ELF-1 (cell line): ENCODE data around the gene STK32B.
"Not testable (repeated sequence)": the region's sequence is repeated elsewhere in the genome, so short reads cannot be mapped to it uniquely, and the experiment has no call there.

ENCODE experiments used
- DNase-seq: peaks from one replicate; pipeline ENCODE4 v3.0.0-alpha.2; 2016; ENCODE audit warnings: low read depth, low spot score

Gene STK32B

GRCh38 chr4:5030221-5030620 is 21.1 kb upstream of the STK32B start:
- DNase-seq, result no peak

GRCh38 chr4:5030927-5031326 is 20.4 kb upstream of the STK32B start:
- no peak for DNase-seq

- no peak for DNase-seq
Measured at GRCh38 chr4:5032813-5033212, 18.5 kb upstream of the STK32B start.

- no peak for DNase-seq
Measured at GRCh38 chr4:5033281-5033841, 17.9 kb upstream of the STK32B start.

- no peak for DNase-seq
Measured at GRCh38 chr4:5034206-5034605, 17.1 kb upstream of the STK32B start.

- DNase-seq, result no peak
Measured at GRCh38 chr4:5036239-5036638, 15.0 kb upstream of the STK32B start.

- DNase-seq, result no peak
Measured at GRCh38 chr4:5037553-5038551, 13.4 kb upstream of the STK32B start.

- DNase-seq, result no peak
Measured at GRCh38 chr4:5039800-5040199, 11.5 kb upstream of the STK32B start.

GRCh38 chr4:5040856-5041620 is 10.2 kb upstream of the STK32B start:
- no peak for DNase-seq

- no peak for DNase-seq
Measured at GRCh38 chr4:5041699-5042098, 9.6 kb upstream of the STK32B start.

- DNase-seq, result no peak
Measured at GRCh38 chr4:5043579-5043978, 7.7 kb upstream of the STK32B start.

GRCh38 chr4:5044341-5044740 is 6.9 kb upstream of the STK32B start:
- DNase-seq, result no peak

- DNase-seq, result no peak
Measured at GRCh38 chr4:5045097-5045496, 6.2 kb upstream of the STK32B start.

- DNase-seq, result no peak
Measured at GRCh38 chr4:5048721-5049120, 2.6 kb upstream of the STK32B start.

- DNase-seq, result peak; percentile 80
Measured at GRCh38 chr4:5050520-5051277, 581 bp upstream of the STK32B start.

GRCh38 chr4:5052204-5052702 is 973 bp downstream of the STK32B start:
- peak; percentile 16 for DNase-seq

GRCh38 chr4:5052726-5053425 is 1.6 kb downstream of the STK32B start:
- no peak for DNase-seq

GRCh38 chr4:5054532-5054931 is 3.3 kb downstream of the STK32B start:
- DNase-seq, result no peak

- DNase-seq, result no peak
Measured at GRCh38 chr4:5055411-5055810, 4.1 kb downstream of the STK32B start.

GRCh38 chr4:5066101-5066500 is 14.8 kb downstream of the STK32B start:
- DNase-seq, result no peak

- DNase-seq, result not testable (repeated sequence)
Measured at GRCh38 chr4:5066968-5067367, 15.7 kb downstream of the STK32B start.
